Astrocyte (in vitro differentiated cells and primary cell): ENCODE results near the gene NUP54.

Experiments
- CTCF ChIP-seq: IDR thresholded peaks from 2 replicates; pipeline ENCODE4 v1.5.1; 2011; ENCODE audit warnings: low read depth, mild to moderate bottlenecking, inconsistent platforms, low read length, moderate library complexity; ENCODE audit not compliant: insufficient read depth
- EZH2 ChIP-seq: IDR thresholded peaks from 2 replicates; pipeline ENCODE4 v1.6.1; 2012; ENCODE audit warnings: mild to moderate bottlenecking, low read length, inconsistent platforms; ENCODE audit not compliant: insufficient read depth

GRCh38 chr4:76108467-76109181 lies 39.6 kb downstream of the NUP54 start:
- TF ChIP-seq CTCF (no peak), EZH2 (no peak)
